ENCODE data around the gene MOCOS. TPM values are rescaled to one million over a fixed set of nuclear protein-coding genes. Genes with fewer than 3 reads are reported as not detected.

MOCOS gene
- polyA plus RNA-seq, 1 donor (not counting 4 experiments of a cell fraction or from before 2014, with no cell fraction given) = 2.8 TPM

DNA sequence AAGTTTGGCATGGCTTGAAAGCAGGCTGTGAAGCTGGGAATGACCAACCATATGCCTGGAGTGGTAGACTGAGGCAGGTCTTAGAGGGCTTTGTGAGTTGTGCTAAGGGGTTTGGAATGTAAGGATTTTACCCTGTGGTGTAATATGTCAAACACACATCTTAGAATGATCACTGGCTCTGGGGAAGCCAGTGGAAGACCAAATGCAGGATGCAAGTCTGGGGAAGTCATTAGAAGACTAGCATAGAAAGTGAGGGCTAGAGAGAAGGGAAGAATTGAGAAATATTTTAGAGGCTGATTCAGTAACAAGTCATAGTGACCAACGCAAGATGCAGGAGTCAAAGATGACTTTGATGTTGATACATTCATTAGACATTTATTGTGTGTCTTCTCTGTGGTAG lies 106.7 kb downstream of the MOCOS start:
- H3K79me2 ChIP-seq (ENCODE audit: control insufficient read depth, insufficient read depth, low read length) = no peaks in the 10 kb centered on the region
- DNase-seq (ENCODE audit: low read depth, low spot score) (no peak), FAIRE-seq (peak; percentile 43)
- H3K4me1 ChIP-seq (ENCODE audit: control insufficient read depth, extremely low read depth, insufficient read depth, low read length) = peaks cover 3% of the 10 kb centered on the region
- H3K4me3 ChIP-seq (ENCODE audit: control insufficient read depth in 2 of 3, extremely low read depth in 1 of 3, insufficient read depth in 2 of 3, low read depth in 1 of 3, low read length in 3 of 3) = no peak overlapping the region
- no peaks in the 10 kb centered on the region for H3K9me1 ChIP-seq (ENCODE audit: control insufficient read depth, extremely low read depth, insufficient read depth, low read length)
- no peaks in the 10 kb centered on the region for H4K20me1 ChIP-seq (ENCODE audit: control insufficient read depth, extremely low read depth, insufficient read depth, low read length)
- no peak for TF ChIP-seq EZH2 (IDR thresholded peaks at IDR 0.05; ENCODE audit: low read length)
- TF ChIP-seq, protein P1, sequence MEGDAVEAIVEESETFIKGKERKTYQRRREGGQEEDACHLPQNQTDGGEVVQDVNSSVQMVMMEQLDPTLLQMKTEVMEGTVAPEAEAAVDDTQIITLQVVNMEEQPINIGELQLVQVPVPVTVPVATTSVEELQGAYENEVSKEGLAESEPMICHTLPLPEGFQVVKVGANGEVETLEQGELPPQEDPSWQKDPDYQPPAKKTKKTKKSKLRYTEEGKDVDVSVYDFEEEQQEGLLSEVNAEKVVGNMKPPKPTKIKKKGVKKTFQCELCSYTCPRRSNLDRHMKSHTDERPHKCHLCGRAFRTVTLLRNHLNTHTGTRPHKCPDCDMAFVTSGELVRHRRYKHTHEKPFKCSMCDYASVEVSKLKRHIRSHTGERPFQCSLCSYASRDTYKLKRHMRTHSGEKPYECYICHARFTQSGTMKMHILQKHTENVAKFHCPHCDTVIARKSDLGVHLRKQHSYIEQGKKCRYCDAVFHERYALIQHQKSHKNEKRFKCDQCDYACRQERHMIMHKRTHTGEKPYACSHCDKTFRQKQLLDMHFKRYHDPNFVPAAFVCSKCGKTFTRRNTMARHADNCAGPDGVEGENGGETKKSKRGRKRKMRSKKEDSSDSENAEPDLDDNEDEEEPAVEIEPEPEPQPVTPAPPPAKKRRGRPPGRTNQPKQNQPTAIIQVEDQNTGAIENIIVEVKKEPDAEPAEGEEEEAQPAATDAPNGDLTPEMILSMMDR (optimal IDR thresholded peaks at IDR 0.05 in 1 of 3, IDR thresholded peaks at IDR 0.05 in 1 of 3, conservative IDR thresholded peaks at IDR 0.05 in 1 of 3; ENCODE audit: extremely low read depth in 1 of 3, insufficient read depth in 2 of 3, low read length in 3 of 3) = no peak
- no peak overlapping the region for H3K4me2 ChIP-seq (ENCODE audit: control insufficient read depth, extremely low read depth, insufficient read depth, low read depth, low read length)
- dilution Hi-C loops (cut with MboI; ENCODE audit: extremely low pct_ligation_motif_present, low sequenced_read_pairs) = no loop called here
- H3K9ac ChIP-seq (ENCODE audit: control insufficient read depth, extremely low read depth, insufficient read depth, low read length) = no peak overlapping the region
- H3K27ac ChIP-seq (ENCODE audit: control insufficient read depth, insufficient read depth, low read length) = no peak overlapping the region
- no peak overlapping the region for H2AFZ ChIP-seq (ENCODE audit: control insufficient read depth, low read length)
- no peaks in the 10 kb centered on the region for H3K36me3 ChIP-seq (ENCODE audit: control insufficient read depth in 2 of 2, extremely low read depth in 1 of 2, insufficient read depth in 2 of 2, low read length in 2 of 2)
- H3K9me3 ChIP-seq (ENCODE audit: control insufficient read depth, low read depth, low read length) = peaks cover 2% of the 10 kb centered on the region
- no peaks in the 10 kb centered on the region for H3K27me3 ChIP-seq (ENCODE audit: control insufficient read depth, extremely low read depth, insufficient read depth, low read length)

DNA sequence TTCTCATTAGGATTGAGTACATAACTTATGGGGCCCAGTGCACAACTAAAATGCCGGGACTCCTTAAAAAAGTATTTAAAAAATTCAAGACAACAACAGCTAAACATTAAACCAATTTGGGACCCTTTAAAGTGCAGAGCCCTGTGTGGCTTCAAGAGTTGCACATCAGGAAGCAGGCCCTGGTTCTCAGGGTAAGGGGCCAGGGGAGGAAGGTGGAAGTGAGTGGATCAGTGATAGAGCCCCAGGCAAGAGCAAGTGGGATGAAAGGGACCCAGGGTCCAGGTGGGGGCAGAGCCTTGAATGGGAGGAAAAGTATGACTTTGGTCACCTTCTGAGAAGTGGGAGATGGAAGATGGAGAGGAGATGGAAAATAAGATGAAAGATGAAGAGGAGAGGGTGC lies 107.9 kb downstream of the MOCOS start:
- Histone ChIP-seq H4K20me1 (ENCODE audit: control insufficient read depth, extremely low read depth, insufficient read depth, low read length) (no peaks in the 10 kb centered on the region), H3K27ac (ENCODE audit: control insufficient read depth, insufficient read depth, low read length) (no peak overlapping the region), H3K4me3 (ENCODE audit: control insufficient read depth in 2 of 3, extremely low read depth in 1 of 3, insufficient read depth in 2 of 3, low read depth in 1 of 3, low read length in 3 of 3) (no peak overlapping the region), H3K27me3 (ENCODE audit: control insufficient read depth, extremely low read depth, insufficient read depth, low read length) (no peaks in the 10 kb centered on the region), H3K36me3 (ENCODE audit: control insufficient read depth in 2 of 2, extremely low read depth in 1 of 2, insufficient read depth in 2 of 2, low read length in 2 of 2) (no peaks in the 10 kb centered on the region), H3K79me2 (ENCODE audit: control insufficient read depth, insufficient read depth, low read length) (no peaks in the 10 kb centered on the region), H3K9me1 (ENCODE audit: control insufficient read depth, extremely low read depth, insufficient read depth, low read length) (no peaks in the 10 kb centered on the region), H2AFZ (ENCODE audit: control insufficient read depth, low read length) (no peak overlapping the region), H3K9me3 (ENCODE audit: control insufficient read depth, low read depth, low read length) (no peaks in the 10 kb centered on the region), H3K4me1 (ENCODE audit: control insufficient read depth, extremely low read depth, insufficient read depth, low read length) (peaks cover 3% of the 10 kb centered on the region), H3K4me2 (ENCODE audit: control insufficient read depth, extremely low read depth, insufficient read depth, low read depth, low read length) (no peak overlapping the region), H3K9ac (ENCODE audit: control insufficient read depth, extremely low read depth, insufficient read depth, low read length) (no peak overlapping the region)
- TF ChIP-seq EZH2 (IDR thresholded peaks at IDR 0.05; ENCODE audit: low read length) = no peak
- TF ChIP-seq, protein P1 (optimal IDR thresholded peaks at IDR 0.05 in 1 of 3, IDR thresholded peaks at IDR 0.05 in 1 of 3, conservative IDR thresholded peaks at IDR 0.05 in 1 of 3; ENCODE audit: extremely low read depth in 1 of 3, insufficient read depth in 2 of 3, low read length in 3 of 3) = no peak
- dilution Hi-C loops (cut with MboI; ENCODE audit: extremely low pct_ligation_motif_present, low sequenced_read_pairs) = no loop called here
- FAIRE-seq (no peak), DNase-seq (ENCODE audit: low read depth, low spot score) (no peak)

All from keratinocyte (primary cell).